Measurements from ENCODE around the gene KCNK6.

- TF ChIP-seq, protein P1, sequence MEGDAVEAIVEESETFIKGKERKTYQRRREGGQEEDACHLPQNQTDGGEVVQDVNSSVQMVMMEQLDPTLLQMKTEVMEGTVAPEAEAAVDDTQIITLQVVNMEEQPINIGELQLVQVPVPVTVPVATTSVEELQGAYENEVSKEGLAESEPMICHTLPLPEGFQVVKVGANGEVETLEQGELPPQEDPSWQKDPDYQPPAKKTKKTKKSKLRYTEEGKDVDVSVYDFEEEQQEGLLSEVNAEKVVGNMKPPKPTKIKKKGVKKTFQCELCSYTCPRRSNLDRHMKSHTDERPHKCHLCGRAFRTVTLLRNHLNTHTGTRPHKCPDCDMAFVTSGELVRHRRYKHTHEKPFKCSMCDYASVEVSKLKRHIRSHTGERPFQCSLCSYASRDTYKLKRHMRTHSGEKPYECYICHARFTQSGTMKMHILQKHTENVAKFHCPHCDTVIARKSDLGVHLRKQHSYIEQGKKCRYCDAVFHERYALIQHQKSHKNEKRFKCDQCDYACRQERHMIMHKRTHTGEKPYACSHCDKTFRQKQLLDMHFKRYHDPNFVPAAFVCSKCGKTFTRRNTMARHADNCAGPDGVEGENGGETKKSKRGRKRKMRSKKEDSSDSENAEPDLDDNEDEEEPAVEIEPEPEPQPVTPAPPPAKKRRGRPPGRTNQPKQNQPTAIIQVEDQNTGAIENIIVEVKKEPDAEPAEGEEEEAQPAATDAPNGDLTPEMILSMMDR (IDR thresholded peaks at IDR 0.05; ENCODE audit: low read depth, low read length) = no peak
- TF ChIP-seq, protein P2, sequence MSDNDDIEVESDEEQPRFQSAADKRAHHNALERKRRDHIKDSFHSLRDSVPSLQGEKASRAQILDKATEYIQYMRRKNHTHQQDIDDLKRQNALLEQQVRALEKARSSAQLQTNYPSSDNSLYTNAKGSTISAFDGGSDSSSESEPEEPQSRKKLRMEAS (IDR thresholded peaks at IDR 0.05; ENCODE audit: low read depth, low read length) = no peak
- TF ChIP-seq POLR2A (IDR thresholded peaks at IDR 0.05; ENCODE audit: extremely low read depth, insufficient read length) (no peak), MYC (IDR thresholded peaks at IDR 0.05; ENCODE audit: low read depth, low read length) (no peak)
Measured at GRCh38 chr19:38359242-38360021, 39.8 kb downstream of the KCNK6 start.
